Lung (tissue), 12 donors: ENCODE data around the gene LCLAT1. TPM values are rescaled to one million over a fixed set of nuclear protein-coding genes. Genes with fewer than 3 reads are reported as not detected.

Source experiments
- ATAC-seq: fragments of 200-7000 bp; cut with Tn5 transposase; one replicate; pipeline ENCODE4 v1.9.1; 2020; ENCODE audit warnings: moderate number of reproducible peaks; ENCODE audit not compliant: insufficient read depth, low FRiP score
- DNase-seq, 3 donors: peaks; one replicate each; pipeline ENCODE4 v3.0.0-alpha.2; 2013 to 2017
- H3K27ac ChIP-seq, 2 donors: one replicate each; pipeline ENCODE4 v1.5.1; 2013; ENCODE audit warnings: mild to moderate bottlenecking in 2 of 2, moderate library complexity in 2 of 2, control low read depth in 1 of 2, inconsistent platforms in 1 of 2, low read depth in 1 of 2, low read length in 1 of 2
- H3K27me3 ChIP-seq, 3 donors: one replicate each; pipeline ENCODE4 v1.5.1; 2013; ENCODE audit warnings: low read length in 2 of 3; ENCODE audit not compliant: control insufficient read depth in 3 of 3, insufficient read depth in 3 of 3
- H3K36me3 ChIP-seq, 4 donors: one replicate each; pipeline ENCODE4 v1.5.1; 2013; ENCODE audit warnings: low read length in 4 of 4, mild to moderate bottlenecking in 1 of 4, moderate library complexity in 1 of 4; ENCODE audit not compliant: control insufficient read depth in 4 of 4, insufficient read depth in 4 of 4
- H3K4me1 ChIP-seq, 5 donors: one replicate each; pipeline ENCODE4 v1.5.1; 2013; ENCODE audit warnings: low read length in 5 of 5, mild to moderate bottlenecking in 2 of 5, moderate library complexity in 1 of 5; ENCODE audit not compliant: control insufficient read depth in 5 of 5, insufficient read depth in 5 of 5
- H3K4me3 ChIP-seq: one replicate; pipeline ENCODE4 v1.5.1; 2013; ENCODE audit warnings: mild to moderate bottlenecking, control low read depth, moderate library complexity
- H3K9ac ChIP-seq, 2 donors: one replicate each; pipeline ENCODE4 v1.5.1; 2013; ENCODE audit warnings: low read length in 2 of 2, control low read depth in 1 of 2; ENCODE audit not compliant: insufficient read depth in 1 of 2
- H3K9me3 ChIP-seq, 4 donors: one replicate each; pipeline ENCODE4 v1.5.1; 2013; ENCODE audit warnings: low read length in 3 of 4, mild to moderate bottlenecking in 1 of 4, moderate library complexity in 1 of 4; ENCODE audit not compliant: control insufficient read depth in 4 of 4, insufficient read depth in 3 of 4
- WGBS, 2 donors: extraction: QIAGEN DNeasy Blood & Tissue Kit; methylation state at CpG; one replicate each; pipeline ENCODE4 v1.1.7; 2013; 5-methylcytosine and 5-hydroxymethylcytosine counted together
- polyA plus RNA-seq, 2 donors: library from polyadenylated mRNA; stranded (reverse); fragments of 200-250 nt; gene quantifications; one replicate each; pipeline ENCODE4 v1.2.1, GENCODE V29; 2013
- total RNA-seq, 2 donors: library from RNA; depleted of rRNA in 1 of 2; stranded (reverse); fragments of >200 nt in 1 of 2; gene quantifications; one replicate each; pipeline ENCODE4 v1.2.1, GENCODE V29; 2014 to 2021
- TF ChIP-seq, protein P1 (sequence below): IDR thresholded peaks from 2 replicates; pipeline ENCODE4 v1.5.1; 2012; ENCODE audit warnings: mild to moderate bottlenecking; ENCODE audit errors: control extremely low read depth, extremely low read depth
- donor health status: control.
- donor health status: control.
- donor health status: Bipolar disorder and iron deficiency.
- donor health status: healthy.
- donor health status: DM: yes; HTN: yes; CAD: no.

LCLAT1 gene
- total and polyA plus RNA-seq, 4 donors, result 2.4 to 24.2 (median 10.8) TPM

DNA sequence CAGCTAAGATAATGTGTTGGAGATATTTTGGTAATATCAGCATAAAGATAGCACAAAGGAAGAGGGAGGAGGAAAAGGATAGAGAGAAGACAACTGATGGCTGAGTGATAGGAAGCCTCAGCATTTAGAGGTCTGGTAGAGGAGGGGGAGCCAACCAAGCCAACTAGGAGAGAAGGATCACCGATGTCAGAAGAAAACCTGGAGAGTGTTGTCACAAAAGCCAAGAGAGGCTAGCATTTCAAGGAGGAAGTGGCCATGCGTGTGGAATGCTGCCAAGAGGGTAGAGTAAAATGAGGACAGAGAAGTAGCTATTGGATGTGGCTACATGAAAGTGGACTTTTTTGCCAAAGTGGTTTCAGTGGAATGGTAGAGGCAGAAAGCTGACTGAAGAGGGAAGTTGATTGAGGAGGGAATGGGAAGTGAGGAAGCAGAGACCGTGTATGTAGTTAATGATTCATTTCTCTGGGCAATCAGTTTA, 34.3 kb downstream of the LCLAT1 start:
- Histone ChIP-seq H3K4me3 (no peak overlapping the region), H3K9ac (no peak overlapping the region), H3K27ac (no peak overlapping the region), H3K9me3 (no peaks in the 10 kb centered on the region), H3K36me3 (peaks cover 0 to 6% (median 0%) of the 10 kb centered on the region in 4 donors), H3K27me3 (no peaks in the 10 kb centered on the region), H3K4me1 (peaks cover 0 to 21% (median 5%) of the 10 kb centered on the region in 5 donors)
- TF ChIP-seq, protein P1, sequence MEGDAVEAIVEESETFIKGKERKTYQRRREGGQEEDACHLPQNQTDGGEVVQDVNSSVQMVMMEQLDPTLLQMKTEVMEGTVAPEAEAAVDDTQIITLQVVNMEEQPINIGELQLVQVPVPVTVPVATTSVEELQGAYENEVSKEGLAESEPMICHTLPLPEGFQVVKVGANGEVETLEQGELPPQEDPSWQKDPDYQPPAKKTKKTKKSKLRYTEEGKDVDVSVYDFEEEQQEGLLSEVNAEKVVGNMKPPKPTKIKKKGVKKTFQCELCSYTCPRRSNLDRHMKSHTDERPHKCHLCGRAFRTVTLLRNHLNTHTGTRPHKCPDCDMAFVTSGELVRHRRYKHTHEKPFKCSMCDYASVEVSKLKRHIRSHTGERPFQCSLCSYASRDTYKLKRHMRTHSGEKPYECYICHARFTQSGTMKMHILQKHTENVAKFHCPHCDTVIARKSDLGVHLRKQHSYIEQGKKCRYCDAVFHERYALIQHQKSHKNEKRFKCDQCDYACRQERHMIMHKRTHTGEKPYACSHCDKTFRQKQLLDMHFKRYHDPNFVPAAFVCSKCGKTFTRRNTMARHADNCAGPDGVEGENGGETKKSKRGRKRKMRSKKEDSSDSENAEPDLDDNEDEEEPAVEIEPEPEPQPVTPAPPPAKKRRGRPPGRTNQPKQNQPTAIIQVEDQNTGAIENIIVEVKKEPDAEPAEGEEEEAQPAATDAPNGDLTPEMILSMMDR, result no peak
- WGBS, 2 donors, result 23 to 51% methylated on average over 3 of the region's 3 CpGs
- DNase-seq (no peak), ATAC-seq (peak; percentile 27)

DNA sequence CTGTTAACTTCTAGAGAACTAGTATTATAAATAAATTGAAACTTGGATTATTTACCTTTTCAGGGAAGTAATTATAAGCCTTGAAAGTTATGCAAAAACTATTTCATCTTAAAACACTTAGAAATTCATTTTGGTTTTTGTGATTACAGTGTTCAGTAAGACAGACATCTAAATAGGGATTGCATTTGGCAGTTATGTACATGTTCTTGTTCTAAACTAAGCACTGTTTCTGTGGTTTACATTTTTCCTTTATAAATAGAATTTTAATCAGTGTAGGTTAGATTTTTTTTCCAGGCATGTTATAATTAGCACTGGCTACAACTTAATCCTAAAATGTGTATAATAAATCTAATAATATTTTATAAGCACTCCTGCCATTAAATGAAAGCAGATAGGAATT, 35.0 kb downstream of the LCLAT1 start:
- TF ChIP-seq, protein P1, result no peak
- H3K4me3 ChIP-seq, result no peak overlapping the region
- H3K27me3 ChIP-seq, result no peaks in the 10 kb centered on the region
- peaks cover 0 to 6% (median 0%) of the 10 kb centered on the region in 4 donors for H3K36me3 ChIP-seq
- no peak overlapping the region for H3K27ac ChIP-seq
- no peak for DNase-seq
- ATAC-seq, result no peak
- peaks cover 0 to 24% (median 5%) of the 10 kb centered on the region in 5 donors for H3K4me1 ChIP-seq
- H3K9ac ChIP-seq, result no peak overlapping the region
- no peaks in the 10 kb centered on the region for H3K9me3 ChIP-seq

DNA sequence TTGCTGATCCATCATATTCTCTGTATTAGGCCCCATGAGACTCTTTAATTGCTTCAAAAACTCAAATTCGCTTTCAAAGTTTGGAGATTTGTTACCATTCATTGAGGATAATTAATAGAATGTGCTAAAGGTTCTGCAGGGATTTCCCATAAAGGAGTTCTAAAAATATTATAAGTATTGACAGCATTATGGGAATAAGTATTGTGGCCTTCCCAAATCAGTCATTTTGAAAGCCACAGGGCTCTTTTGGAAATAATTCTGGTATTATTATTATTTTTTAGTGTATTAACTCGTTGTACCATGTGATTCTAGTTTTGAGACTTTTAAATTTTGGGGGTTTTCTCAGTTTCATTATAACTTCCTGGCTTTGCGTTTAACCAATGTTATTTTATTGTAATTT, 37.1 kb downstream of the LCLAT1 start:
- TF ChIP-seq, protein P1, result no peak
- peaks cover 0 to 22% (median 11%) of the 10 kb centered on the region in 5 donors for H3K4me1 ChIP-seq
- no peak overlapping the region for H3K9ac ChIP-seq
- DNase-seq (no peak), ATAC-seq (no peak)
- 86 to 89% methylated on average over 3 of the region's 3 CpGs for WGBS, 2 donors
- H3K4me3 ChIP-seq, result no peak overlapping the region
- H3K27me3 ChIP-seq, result no peaks in the 10 kb centered on the region
- peaks cover 0 to 6% (median 0%) of the 10 kb centered on the region in 4 donors for H3K36me3 ChIP-seq
- no peak overlapping the region for H3K27ac ChIP-seq
- H3K9me3 ChIP-seq, result no peaks in the 10 kb centered on the region

GRCh38 chr2:30484995-30485394, 37.9 kb downstream of the LCLAT1 start:
- Histone ChIP-seq H3K9ac (no peak overlapping the region), H3K27ac (no peak overlapping the region), H3K4me1 (peaks cover 0 to 22% (median 11%) of the 10 kb centered on the region in 5 donors), H3K4me3 (no peak overlapping the region), H3K27me3 (no peaks in the 10 kb centered on the region), H3K9me3 (no peaks in the 10 kb centered on the region), H3K36me3 (peaks cover 0 to 6% (median 0%) of the 10 kb centered on the region in 4 donors)
- TF ChIP-seq, protein P1, result no peak
- WGBS, 2 donors, result 95 to 96% methylated on average over 4 of the region's 4 CpGs
- DNase-seq (no peak), ATAC-seq (no peak)
